ENCODE data around the gene DPM2.

Gene DPM2

DNA sequence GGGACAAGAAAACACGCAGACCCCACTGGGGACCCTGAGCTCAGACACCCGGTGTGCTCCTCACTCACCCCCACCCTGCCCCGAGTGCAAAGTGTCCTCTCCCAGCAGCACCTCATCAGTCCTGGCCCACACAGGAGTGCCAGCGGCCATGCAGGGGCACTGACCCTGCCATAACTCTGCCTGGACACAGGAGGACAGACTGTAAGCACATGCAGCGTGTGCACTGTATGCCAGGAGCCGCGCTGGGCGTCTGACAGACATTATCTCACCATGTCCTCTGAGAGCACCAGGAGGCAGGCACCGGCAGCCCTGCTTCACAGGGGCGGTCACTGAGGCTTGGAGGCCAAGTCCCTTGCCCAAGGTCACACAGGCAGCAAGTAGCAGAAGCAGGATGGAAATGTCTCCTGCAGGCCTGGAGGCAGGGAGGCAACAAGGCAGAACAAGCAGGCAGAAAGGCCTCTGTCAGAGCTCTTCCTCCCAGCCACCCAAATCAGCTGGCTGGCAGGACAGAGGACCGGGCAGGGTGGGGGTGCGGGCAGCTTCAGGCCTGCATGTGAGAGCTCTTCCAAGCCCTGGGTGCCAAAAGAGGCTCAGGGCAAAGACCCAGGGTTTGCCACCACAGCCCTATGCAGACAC lies 34.7 kb upstream of the DPM2 start:
- DNase-seq: no peak

DNA sequence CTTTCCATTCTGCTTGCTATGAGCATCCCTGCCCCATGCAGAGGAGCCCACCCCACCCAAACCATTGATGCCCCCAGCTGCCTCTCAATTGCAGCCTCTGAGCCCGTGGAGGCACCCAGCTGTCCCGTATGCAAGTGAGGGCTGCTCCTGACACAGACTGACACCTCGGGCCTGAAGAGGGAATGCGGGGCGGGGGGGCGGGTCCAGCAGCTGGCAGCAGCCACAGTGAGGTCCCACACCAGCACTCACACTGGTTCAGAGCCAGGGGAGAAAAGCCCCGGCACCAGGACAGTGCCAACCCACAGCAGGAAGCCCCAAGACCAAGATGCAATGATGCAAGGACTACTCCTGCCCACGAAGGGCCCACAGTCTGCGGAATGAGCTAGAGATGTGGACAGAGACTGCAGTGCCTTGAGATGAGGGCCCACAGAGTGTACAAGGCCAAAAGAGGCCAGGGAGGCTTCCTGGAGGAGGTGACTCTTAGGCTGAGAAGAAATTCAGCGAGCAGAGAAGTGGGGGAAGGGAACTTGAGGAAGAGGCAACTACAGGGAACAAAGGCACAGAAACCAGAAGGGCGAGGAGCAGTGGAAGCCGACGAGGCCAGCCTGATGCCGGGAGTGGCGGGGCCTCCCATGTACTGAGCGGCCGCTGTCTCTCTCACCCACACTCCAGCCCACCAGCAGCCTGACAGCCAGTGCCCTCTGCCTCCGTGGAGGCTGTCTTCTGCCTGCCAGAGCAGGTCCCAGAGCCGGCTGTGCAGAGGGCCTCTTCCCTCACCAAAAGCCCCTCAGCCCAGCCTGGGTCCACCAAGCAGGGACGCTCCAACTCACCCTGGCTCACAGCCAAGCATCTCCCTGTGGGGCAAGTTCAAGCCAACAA lies 33.9 kb upstream of the DPM2 start:
- DNase-seq: no peak

DNA sequence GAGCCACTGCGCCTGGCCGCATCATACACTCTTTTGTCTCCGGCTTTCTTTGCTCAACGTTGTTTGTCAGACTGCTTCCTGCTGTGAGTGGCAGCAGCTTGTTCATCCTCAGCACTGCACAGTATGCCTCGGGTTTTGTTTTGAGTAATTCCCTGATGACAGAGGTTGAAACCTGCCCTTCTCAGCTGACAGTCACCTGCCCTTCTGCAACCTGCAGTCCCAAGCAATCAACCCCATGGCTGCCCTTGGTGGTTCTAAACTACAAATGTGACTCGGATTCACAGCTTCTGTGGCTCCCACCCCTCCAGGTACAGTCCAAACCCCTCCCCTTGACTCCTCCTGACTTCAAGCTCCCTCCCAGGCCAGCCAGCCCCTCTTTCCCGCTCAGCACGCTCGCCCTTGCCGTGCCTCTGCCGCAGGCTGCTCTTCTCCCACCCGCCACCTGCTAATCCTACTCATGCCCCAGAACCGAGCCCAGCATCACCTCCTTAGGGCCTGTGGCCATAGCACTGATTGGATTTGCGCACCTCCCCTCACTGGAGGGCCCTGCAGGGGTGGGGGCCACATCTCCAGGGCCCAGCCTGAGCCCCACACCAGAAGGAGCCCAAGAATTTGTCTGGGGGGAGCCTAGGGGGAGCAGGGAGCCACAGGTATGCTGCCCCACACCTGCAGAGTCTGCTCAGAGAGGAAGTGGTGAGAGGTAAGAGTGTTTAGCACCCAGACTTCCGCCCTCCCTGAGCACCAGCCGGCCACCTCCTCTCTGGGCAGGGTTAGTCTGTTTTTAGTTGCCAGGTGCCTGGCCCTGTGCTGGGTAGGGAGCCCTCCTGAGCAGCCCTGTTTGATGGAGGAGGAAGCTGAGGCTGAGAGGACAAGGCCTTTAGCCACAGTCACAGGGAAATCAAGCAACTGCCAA lies 33.0 kb upstream of the DPM2 start:
- DNase-seq: no peak

DNA sequence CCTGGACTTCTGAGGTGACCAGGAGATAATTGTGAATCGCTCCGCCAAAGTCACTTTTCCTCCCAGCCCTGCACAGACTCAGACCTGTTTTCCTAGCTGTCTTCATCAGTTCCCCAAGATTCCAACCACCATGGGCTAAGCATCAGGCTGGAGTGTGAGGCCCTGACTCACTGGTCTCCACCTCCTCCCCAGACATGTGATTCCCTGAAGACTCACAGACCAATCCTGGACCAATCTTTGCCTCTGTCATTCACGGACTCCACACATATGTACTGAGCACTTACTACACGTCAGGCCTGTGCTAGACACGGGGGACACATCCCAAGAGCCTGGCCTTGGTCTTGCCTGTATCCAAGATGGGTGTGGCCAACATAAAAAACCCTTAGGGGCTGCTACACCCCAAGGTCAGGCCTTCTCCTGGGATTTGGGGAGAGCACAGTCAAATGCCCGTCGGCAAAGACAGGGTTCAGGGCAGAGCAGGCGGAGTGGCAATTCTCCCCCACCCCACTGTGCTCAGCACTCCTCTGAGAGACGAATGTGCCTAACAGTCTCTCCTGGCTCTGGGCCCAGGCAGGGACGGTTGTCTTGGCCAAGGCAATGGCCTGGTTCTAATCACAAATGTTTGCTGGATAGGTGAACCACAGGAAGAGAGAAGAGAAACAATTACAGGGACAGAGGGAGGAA lies 31.2 kb upstream of the DPM2 start:
- peak; percentile 94 for DNase-seq

DNA sequence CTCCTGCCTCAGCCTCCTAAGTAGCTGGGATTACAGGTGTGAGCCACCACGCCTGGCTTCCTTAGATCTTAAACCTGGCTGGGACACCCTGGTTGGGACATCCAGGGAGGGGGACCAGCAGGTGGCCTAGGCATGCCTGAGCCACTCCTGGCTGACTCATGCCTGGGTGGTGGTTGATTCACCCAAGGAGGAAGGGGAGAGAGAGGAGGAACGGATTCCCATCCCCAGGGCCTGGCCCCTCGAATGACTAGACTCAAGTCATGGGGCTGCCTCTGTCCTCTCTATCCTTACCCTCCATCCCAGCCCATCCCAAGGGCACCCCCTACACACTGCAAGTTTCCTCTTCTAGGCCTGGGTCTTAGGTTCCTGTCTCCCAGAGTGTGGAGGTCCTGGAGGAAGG lies 30.4 kb upstream of the DPM2 start:
- DNase-seq: peak; percentile 76

DNA sequence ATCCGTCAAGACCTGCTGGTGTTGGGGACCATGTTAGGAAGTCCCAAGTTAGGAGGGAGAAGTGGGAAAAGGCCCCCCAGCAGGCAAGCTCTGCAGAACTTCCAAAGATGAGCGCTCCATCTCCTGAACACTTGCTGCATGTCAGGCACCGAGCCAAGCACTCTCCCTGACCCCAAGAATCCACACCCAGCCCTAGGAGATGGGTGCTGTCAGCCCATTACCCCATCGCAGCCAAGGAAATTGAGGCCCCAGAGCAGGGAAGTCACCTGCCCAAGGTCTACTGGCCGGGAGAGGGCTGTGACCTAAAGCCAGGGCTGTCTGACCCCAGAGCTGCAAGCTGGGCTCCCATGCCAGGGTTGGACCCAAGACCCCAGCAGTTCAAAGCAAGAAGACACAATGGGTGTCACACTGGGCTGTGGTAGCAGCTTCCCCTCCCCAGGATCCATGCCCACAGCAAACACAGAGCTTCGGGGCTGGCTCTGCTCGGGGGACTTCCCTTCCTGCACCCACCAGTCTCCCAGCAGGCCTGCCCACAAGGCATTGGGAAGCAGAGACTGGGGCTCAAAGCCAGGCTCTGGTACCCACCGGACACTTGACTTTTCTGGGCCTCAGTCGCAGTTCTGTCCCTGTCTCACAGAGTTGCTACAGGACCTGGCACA lies 29.6 kb upstream of the DPM2 start:
- no peak for DNase-seq

DNA sequence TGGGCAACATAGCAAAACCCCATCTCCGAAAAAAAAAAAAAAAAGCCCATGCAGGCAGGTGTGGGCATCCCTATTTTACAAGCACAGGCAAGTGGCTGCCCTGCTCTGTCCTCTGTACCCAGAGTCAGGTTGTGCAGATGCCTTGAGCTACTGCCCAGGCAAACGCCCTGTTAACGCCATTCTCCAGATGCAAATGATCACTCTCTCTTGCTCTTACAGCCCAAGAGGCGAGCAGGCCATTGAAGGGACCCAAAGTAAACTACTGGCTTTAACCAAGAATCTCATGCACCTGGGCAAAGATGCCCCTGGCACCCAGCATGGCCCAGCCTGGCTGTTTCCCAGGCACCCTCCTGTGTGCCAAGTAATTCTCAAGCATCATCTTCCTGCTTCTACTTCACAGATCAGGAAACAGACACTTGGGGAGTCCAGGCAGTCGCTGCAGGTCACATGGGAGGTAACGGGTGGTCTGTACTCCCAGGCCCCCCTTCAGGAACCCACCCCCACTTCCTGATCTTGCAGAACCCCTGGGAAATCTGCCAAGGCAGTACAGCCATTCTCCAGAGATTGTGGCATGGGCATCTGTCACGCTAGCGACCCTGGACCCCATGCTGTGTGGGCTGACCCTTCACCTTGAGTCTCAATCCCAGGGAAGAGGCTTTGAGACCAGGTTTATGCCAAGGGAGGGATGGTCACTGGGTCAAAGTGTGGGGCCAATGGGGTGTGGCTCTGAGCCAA lies 28.9 kb upstream of the DPM2 start:
- no peak for DNase-seq

DNA sequence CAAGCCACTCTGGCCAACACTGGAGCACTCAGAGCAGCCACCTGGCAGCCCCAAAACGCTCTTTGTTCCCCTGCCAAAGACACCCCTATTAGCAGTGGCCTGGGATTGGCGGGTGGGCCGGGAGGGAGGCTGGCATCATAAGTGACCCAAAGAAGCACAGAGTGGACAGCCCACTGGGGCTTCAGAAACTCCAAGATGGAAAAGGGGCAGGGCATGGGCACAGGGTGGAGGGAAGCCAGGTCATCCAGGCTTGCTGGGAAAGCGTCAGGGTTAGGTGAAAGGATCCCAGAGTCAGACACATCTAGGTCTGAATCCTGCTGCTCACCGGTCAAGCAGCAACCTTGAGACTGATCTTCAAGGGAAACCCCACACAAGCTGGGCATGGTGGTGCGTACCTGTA lies 28.3 kb upstream of the DPM2 start:
- DNase-seq: no peak

DNA sequence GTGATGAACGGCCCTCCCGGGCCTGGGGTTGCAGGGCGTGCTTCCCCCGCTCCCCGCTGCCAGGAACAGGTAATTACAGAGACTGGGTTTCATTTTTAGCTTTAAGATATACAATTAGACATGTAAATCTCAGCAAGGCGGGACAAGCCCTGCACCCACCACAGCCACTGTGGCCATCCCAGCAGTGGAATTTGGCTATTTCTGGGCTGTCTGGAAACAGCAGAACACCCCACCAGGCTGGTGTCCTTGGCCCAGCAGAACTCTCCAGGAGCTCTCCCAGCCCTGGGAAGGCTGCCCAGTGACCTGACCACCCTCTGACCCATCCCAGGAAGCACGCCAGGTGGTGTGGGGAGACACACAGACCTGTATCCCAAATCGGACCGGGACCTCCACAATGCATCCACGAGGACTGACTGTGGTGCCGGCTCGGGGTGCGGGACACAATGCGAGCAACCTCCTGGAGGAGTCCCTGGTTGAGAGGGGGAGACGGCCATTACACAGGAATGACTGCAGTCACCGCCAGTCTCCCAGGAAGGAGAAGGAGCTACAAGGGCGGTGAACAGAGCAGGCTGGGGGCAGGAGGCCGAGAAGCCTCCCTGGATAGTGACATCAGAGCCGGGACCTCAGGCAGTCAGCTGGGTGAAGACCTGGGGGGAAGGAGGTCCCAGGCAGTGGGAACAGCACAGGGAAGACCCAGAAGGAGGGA lies 25.9 kb upstream of the DPM2 start:
- no peak for DNase-seq

DNA sequence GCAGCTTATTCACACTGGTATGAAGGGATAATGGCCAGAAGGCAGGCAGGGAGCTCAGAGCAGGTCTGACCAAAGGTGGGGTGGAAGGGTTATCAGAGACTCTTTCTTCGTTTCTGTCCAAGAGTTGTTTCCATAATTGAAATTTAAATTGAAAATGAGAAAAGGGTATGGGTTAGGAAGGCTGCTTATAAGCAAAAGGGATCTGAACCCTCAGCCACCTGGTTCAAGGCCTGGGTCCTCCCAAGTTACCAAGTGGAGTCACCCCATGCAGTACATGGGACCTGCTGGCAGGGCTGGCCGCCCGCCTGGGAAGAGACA lies 25.3 kb upstream of the DPM2 start:
- no peak for DNase-seq

DNA sequence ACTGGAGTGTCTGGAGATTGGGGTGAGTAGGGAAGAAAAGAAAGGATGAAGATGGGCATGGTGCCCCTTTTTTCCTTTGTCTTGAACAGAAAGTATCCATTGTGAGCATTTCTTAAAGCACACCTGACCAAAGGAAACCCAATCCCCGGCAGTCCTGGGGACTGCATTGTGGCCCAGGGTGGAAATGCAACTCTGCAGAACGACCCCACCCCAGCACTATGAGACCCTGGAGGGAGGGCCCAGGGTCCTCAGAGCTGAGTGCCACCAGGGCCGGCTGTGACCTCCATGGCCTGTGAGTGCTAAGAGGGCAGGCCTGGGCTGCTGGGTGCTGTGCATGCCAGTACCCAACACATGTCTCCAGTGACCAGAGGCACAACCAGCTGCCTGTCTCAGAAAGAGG lies 24.6 kb upstream of the DPM2 start:
- DNase-seq: no peak

DNA sequence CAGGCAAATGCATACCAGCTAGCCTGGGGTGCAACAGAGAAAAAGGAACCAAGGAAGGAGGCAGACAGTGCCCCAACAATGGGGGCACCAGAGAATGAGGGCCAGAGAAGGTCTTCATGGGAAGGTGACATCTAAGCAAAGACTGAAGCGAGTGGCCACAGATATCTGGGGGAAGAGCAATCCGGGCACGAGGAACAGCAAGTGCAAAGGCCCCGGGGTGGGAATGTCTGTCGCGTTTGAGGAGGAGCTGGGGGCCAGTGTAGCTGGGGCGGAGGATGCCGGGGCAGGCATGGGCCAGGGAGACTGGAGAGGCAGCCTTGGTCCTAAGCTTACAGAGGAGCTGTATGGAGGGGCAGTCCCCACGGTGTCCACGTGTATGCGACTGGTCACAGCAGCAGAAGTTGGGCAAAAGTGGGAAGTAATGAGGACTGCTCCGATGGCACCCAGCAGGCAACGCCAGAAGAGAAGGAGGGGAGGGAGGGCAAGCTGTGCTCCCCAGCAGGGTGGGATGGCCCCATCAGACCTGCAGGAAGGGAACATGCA lies 24.0 kb upstream of the DPM2 start:
- no peak for DNase-seq

DNA sequence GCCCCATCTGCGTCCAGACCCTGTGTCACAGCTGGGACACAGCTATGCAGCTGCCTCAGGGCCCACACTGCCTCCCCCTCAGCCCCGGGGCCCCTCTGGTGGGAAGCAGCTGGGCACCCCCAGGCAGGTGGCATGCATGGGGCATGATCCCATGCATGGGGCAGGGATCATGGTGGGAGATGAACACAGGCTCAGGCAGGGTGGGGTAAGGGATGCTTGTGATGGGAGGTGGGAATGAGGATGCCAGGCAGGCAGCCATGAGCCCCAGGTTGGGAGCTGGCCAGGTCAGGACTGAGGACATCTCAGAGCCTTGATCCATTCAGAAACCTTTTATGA lies 23.5 kb upstream of the DPM2 start:
- no peak for DNase-seq

DNA sequence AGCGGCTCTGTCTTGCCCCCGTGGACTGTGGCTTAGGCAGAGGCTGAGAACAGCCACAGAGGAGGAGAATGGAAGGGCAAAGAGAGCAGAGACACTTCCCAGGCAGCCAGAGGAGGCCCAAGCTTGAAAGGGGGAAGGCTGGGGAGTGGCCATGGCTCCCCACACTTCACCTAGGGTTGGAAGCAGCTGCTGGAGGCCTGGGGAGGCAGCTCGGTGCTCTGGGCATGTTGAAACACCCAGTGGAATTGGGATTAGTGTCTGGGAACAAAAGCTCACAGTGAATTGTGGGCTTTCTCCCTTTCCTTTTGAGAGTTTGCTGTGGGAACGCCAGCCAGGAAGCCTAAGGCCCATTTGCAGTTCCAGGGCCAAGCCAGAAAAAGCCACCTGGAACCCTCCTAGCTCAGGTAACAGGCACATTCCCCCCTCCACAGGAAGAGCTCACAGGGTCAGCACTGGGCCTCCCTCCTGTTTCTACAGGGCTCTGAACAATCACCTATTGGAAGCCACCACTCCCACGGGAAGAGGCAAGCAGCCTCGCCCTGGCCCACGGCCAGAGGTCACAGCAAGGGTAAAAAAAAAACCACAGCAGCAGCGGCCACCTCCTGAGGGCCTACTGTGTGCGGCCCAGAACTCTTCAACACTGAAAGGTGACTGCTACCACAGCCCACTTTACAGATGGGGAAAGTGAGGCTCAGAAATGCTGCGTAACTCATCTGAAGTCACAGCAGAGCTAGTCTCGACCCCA lies 22.9 kb upstream of the DPM2 start:
- DNase-seq: no peak

DNA sequence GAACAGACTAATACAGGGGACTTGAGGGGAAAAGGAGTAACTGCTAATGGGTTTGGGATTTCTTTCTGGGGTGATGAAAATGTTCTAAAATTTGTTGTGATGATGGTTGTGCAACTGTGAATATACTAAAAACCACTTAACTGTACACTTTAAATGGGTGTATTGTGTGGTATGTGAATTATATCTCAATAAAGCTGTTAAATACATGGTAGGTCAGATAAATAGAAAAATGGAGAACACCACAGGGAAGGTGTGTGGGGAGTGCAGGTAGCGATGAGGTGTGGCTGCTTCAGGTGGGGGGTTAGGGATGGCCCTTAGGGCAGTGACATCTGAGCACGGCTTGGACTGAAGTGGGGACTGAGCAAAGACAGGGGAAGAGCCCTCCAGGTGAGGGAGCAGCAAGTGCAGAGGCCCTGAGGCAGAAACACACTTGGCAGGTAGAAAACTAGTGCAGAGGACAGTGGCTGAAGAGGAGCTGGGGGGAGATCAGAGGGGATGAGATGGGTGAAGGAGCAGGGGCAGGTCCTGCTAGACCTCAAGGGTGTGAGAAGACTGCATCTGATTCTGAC lies 22.3 kb upstream of the DPM2 start:
- no peak for DNase-seq

DNA sequence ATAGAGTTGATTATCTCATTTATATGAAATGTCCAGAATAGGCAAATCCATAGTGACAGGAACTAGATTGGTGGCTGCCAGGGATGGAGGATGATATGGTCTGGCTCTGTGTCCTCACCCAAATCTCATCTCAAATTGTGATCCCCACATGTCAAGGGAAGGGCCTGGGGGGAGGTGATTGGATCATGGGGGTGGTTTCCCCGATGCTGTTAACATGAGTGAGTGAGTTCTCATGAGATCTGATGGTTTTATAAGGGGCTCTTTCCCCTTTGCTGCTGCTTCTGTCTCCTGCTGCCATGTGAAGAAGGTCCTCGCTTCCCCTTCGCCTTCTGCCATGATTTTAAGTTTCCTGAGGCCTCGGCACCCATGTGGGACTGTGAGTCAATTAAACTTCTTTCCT lies 21.7 kb upstream of the DPM2 start:
- DNase-seq: no peak

DNA sequence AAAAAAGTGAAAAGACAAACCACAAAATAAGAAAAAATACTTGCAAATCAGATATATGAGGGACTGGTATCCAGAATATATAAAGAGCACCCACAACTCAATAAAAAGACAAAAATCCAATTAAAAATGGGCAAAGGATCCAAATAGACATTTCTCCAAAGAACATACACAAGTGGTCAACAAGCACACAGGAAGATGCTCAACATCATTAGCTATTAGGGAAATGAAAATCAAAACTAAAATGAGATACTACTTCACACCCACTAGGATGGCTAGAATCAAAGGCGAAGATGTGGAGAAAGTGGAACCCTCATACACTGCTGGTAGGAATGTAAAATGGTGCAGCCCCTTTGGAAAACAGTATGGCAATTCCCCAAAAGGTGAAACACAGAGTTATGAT lies 21.1 kb upstream of the DPM2 start:
- DNase-seq: no peak

DNA sequence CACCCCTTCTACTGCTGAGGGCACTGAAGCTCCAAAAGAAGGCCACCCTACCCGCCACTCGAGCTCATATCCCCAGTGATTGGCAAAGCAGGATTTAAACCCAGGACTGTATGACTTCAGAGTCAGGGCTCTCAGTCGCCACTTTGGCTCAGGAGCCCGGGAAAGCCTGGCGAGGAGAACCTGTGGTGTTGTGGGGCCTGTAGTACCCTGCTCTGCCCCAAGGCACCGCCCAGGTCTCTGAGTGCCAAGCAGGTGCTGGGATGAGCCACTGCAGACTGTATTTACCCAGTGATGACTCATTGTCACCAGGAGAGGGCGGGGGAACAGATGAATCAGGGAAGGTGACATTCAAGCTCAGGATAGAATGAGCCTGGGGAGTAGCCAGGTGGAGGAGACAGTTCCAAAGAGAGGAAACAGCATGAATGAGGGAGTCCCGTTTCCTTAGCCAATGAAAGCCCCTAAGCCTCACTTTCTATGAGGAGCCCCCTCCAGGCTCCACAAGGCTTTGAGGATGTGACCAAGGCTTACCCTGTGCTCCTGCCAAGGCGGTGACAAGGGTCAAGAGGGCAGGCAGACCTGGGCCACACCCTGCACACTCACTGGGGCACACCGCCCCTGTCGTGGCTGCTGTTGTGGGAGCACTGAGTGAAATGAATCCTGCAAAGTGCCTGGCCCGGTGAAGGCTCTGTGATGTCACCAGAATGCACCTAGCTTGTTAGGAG lies 17.8 kb upstream of the DPM2 start:
- no peak for DNase-seq

DNA sequence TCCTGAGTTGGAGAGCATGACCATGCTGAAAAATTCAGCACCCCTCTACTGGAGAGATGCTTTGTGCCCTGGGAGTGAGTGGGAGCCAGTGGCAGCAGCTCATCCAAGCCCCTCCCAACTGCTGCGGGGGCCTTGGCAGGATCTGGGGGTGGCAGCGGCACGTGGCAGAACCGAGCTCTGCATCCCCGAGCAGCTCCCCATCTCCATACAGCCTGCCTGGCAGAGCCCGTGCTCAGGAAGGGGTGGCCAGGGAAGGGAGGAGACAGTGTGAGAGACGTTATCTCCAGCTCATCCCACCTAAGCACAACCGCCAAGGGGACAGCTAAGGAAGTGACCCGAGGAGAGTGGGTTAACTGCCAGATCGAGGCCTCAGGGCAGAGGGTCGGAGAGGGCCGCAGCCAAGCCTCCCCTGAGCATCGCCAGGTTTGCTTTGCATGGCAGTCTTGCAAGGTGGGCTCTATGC lies 17.2 kb upstream of the DPM2 start:
- no peak for DNase-seq

Measured in fibroblast of skin of right quadriceps (primary cell).